ENCODE data around the gene SVEP1. TPM values are rescaled to one million over a fixed set of nuclear protein-coding genes. Genes with fewer than 3 reads are reported as not detected.
"Not testable (repeated sequence)": the region's sequence is repeated elsewhere in the genome, so short reads cannot be mapped to it uniquely, and the experiment has no call there.

SVEP1 gene
- total RNA-seq, 2 experiments from 2014 or later, result not detected

GRCh38 chr9:110371411-110372007, 208.0 kb downstream of the SVEP1 start:
- Histone ChIP-seq H3K4me3 (ENCODE audit: low read length) (no peak overlapping the region), H3K9me3 (ENCODE audit: control insufficient read depth in 1 of 2, insufficient read depth in 1 of 2, low read length in 2 of 2) (no peaks in the 10 kb centered on the region), H3K4me1 (ENCODE audit: insufficient read depth, low read length) (no peaks in the 10 kb centered on the region), H3K36me3 (ENCODE audit: insufficient read depth, low read length) (no peaks in the 10 kb centered on the region), H3K27ac (ENCODE audit: low read depth in 1 of 2, low read length in 2 of 2) (no peak overlapping the region), H3K27me3 (ENCODE audit: control insufficient read depth in 1 of 2, insufficient read depth in 2 of 2, low read length in 2 of 2) (peaks cover 0 to 3% of the 10 kb centered on the region in 2 experiments)
- TF ChIP-seq, protein P1, sequence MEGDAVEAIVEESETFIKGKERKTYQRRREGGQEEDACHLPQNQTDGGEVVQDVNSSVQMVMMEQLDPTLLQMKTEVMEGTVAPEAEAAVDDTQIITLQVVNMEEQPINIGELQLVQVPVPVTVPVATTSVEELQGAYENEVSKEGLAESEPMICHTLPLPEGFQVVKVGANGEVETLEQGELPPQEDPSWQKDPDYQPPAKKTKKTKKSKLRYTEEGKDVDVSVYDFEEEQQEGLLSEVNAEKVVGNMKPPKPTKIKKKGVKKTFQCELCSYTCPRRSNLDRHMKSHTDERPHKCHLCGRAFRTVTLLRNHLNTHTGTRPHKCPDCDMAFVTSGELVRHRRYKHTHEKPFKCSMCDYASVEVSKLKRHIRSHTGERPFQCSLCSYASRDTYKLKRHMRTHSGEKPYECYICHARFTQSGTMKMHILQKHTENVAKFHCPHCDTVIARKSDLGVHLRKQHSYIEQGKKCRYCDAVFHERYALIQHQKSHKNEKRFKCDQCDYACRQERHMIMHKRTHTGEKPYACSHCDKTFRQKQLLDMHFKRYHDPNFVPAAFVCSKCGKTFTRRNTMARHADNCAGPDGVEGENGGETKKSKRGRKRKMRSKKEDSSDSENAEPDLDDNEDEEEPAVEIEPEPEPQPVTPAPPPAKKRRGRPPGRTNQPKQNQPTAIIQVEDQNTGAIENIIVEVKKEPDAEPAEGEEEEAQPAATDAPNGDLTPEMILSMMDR (IDR thresholded peaks at IDR 0.05), result no peak
- Mint-ChIP-seq H3K27ac (no peak overlapping the region), H3K9me3 (no peaks in the 10 kb centered on the region), H3K4me3 (no peak overlapping the region), H3K4me1 (ENCODE audit: low read depth) (no peaks in the 10 kb centered on the region), H3K27me3 (peaks cover 4% of the 10 kb centered on the region), H3K36me3 (ENCODE audit: low read depth) (no peaks in the 10 kb centered on the region)
- no peak for ATAC-seq (ENCODE audit: poor library complexity)
- DNase-seq, result no peak
- CTCF ChIA-PET, result no interaction called here
- intact Hi-C loops (cut with DNase I, micrococcal nuclease), result no loop called here
- POLR2A ChIA-PET, result no interaction called here

- ChIA-PET POLR2A (no interaction called here), CTCF (no interaction called here)
- H3K9me3 Mint-ChIP-seq, result no peaks in the 10 kb centered on the region
- Histone ChIP-seq H3K36me3 (ENCODE audit: insufficient read depth, low read length) (no peaks in the 10 kb centered on the region), H3K27ac (ENCODE audit: low read depth in 1 of 2, low read length in 2 of 2) (no peak overlapping the region), H3K4me1 (ENCODE audit: insufficient read depth, low read length) (no peaks in the 10 kb centered on the region), H3K4me3 (ENCODE audit: low read length) (no peak overlapping the region), H3K27me3 (ENCODE audit: control insufficient read depth in 1 of 2, insufficient read depth in 2 of 2, low read length in 2 of 2) (peaks cover 0 to 3% of the 10 kb centered on the region in 2 experiments), H3K9me3 (ENCODE audit: control insufficient read depth in 1 of 2, insufficient read depth in 1 of 2, low read length in 2 of 2) (no peaks in the 10 kb centered on the region)
- H3K36me3 Mint-ChIP-seq (ENCODE audit: low read depth), result no peaks in the 10 kb centered on the region
- TF ChIP-seq, protein P1 (IDR thresholded peaks at IDR 0.05), result no peak
- no peaks in the 10 kb centered on the region for H3K27me3 Mint-ChIP-seq
- no peak for ATAC-seq (ENCODE audit: poor library complexity)
- no peak for DNase-seq
- no peaks in the 10 kb centered on the region for H3K4me1 Mint-ChIP-seq (ENCODE audit: low read depth)
- no peak overlapping the region for H3K27ac Mint-ChIP-seq
- intact Hi-C loops (cut with DNase I, micrococcal nuclease), result no loop called here
- H3K4me3 Mint-ChIP-seq, result no peak overlapping the region
These were observed 209.2 kb downstream of the SVEP1 start for GRCh38 chr9:110370315-110370714.

GRCh38 chr9:110364451-110364850, 215.1 kb downstream of the SVEP1 start:
- ATAC-seq (ENCODE audit: poor library complexity) (no peak), DNase-seq (no peak)
- H3K27ac Mint-ChIP-seq, result no peak overlapping the region
- H3K4me1 Mint-ChIP-seq (ENCODE audit: low read depth), result no peaks in the 10 kb centered on the region
- TF ChIP-seq, protein P1 (IDR thresholded peaks at IDR 0.05), result no peak
- ChIA-PET CTCF (no interaction called here), POLR2A (no interaction called here)
- H3K4me1 ChIP-seq (ENCODE audit: insufficient read depth, low read length), result no peaks in the 10 kb centered on the region
- no peak overlapping the region for H3K27ac ChIP-seq (ENCODE audit: low read depth in 1 of 2, low read length in 2 of 2)
- no peaks in the 10 kb centered on the region for H3K36me3 Mint-ChIP-seq (ENCODE audit: low read depth)
- no peaks in the 10 kb centered on the region for H3K36me3 ChIP-seq (ENCODE audit: insufficient read depth, low read length)
- no peaks in the 10 kb centered on the region for H3K27me3 Mint-ChIP-seq
- no peak overlapping the region for H3K4me3 ChIP-seq (ENCODE audit: low read length)
- H3K4me3 Mint-ChIP-seq, result no peak overlapping the region
- H3K9me3 ChIP-seq (ENCODE audit: control insufficient read depth in 1 of 2, insufficient read depth in 1 of 2, low read length in 2 of 2), result no peaks in the 10 kb centered on the region
- H3K9me3 Mint-ChIP-seq, result no peaks in the 10 kb centered on the region
- intact Hi-C loops (cut with DNase I, micrococcal nuclease), result no loop called here
- no peaks in the 10 kb centered on the region for H3K27me3 ChIP-seq (ENCODE audit: control insufficient read depth in 1 of 2, insufficient read depth in 2 of 2, low read length in 2 of 2)

GRCh38 chr9:110358992-110359391, 220.5 kb downstream of the SVEP1 start:
- DNase-seq; H3K27ac ChIP-seq (ENCODE audit: low read depth in 1 of 2, low read length in 2 of 2); H3K27me3 ChIP-seq (ENCODE audit: control insufficient read depth in 1 of 2, insufficient read depth in 2 of 2, low read length in 2 of 2); H3K27ac Mint-ChIP-seq; POLR2A ChIA-PET; H3K27me3 Mint-ChIP-seq; H3K36me3 Mint-ChIP-seq (ENCODE audit: low read depth); H3K4me3 Mint-ChIP-seq; H3K9me3 Mint-ChIP-seq; H3K36me3 ChIP-seq (ENCODE audit: insufficient read depth, low read length); intact Hi-C loops (cut with DNase I, micrococcal nuclease); H3K9me3 ChIP-seq (ENCODE audit: control insufficient read depth in 1 of 2, insufficient read depth in 1 of 2, low read length in 2 of 2); ATAC-seq (ENCODE audit: poor library complexity); H3K4me1 Mint-ChIP-seq (ENCODE audit: low read depth); CTCF ChIA-PET; H3K4me1 ChIP-seq (ENCODE audit: insufficient read depth, low read length); H3K4me3 ChIP-seq (ENCODE audit: low read length): not testable (repeated sequence)

Measured in CD4-positive, alpha-beta T cell (primary cell).